Astrocyte (in vitro differentiated cells and primary cell): ENCODE data around the gene DACH2. TPM values are rescaled to one million over a fixed set of nuclear protein-coding genes. Genes with fewer than 3 reads are reported as not detected.

Source experiments
- DNase-seq: peaks from one replicate; pipeline ENCODE4 v3.0.0-alpha.2; 2010; ENCODE audit warnings: low read depth
- FAIRE-seq: peaks from 2 replicates; lab custom pipeline; 2011; peaks lifted over from hg19 to GRCh38; lab: Jason Lieb, UNC
- H2AFZ ChIP-seq: 2 replicates; pipeline ENCODE4 v1.6.0; 2012; ENCODE audit warnings: low read depth, low read length, inconsistent platforms
- H3K27ac ChIP-seq: 2 replicates; pipeline ENCODE4 v1.5.1; 2011; ENCODE audit warnings: low read depth, low read length, inconsistent platforms
- H3K27me3 ChIP-seq: 2 replicates; pipeline ENCODE4 v1.6.0; 2011; ENCODE audit warnings: low read length, inconsistent platforms; ENCODE audit not compliant: insufficient read depth
- H3K36me3 ChIP-seq: 2 replicates; pipeline ENCODE4 v1.5.1; 2011; ENCODE audit warnings: low read length, inconsistent platforms; ENCODE audit not compliant: insufficient read depth
- H3K4me1 ChIP-seq: 2 replicates; pipeline ENCODE4 v1.5.1; 2011; ENCODE audit warnings: low read length, inconsistent platforms; ENCODE audit not compliant: insufficient read depth
- H3K4me2 ChIP-seq: 2 replicates; pipeline ENCODE4 v1.6.0; 2012; ENCODE audit warnings: low read length, inconsistent platforms
- H3K4me3 ChIP-seq: 2 replicates; pipeline ENCODE4 v1.5.1; 2011; ENCODE audit warnings: low read depth, mild to moderate bottlenecking, low read length, inconsistent platforms; ENCODE audit not compliant: insufficient read depth
- H3K79me2 ChIP-seq: 2 replicates; pipeline ENCODE4 v1.6.0; 2012; ENCODE audit warnings: mild to moderate bottlenecking, low read length, inconsistent platforms; ENCODE audit not compliant: insufficient read depth
- H3K9ac ChIP-seq: 2 replicates; pipeline ENCODE4 v1.6.0; 2012; ENCODE audit warnings: mild to moderate bottlenecking, low read length, inconsistent platforms
- H3K9me3 ChIP-seq: 2 replicates; pipeline ENCODE4 v1.5.1; 2012; ENCODE audit warnings: low read depth, mild to moderate bottlenecking, low read length, inconsistent platforms; ENCODE audit not compliant: insufficient read depth
- H4K20me1 ChIP-seq: 2 replicates; pipeline ENCODE4 v1.6.0; 2012; ENCODE audit warnings: low read length, inconsistent platforms; ENCODE audit not compliant: insufficient read depth
- H3K27ac Mint-ChIP-seq: one replicate; pipeline ENCODE4 v1.8.0; 2021; ENCODE audit warnings: mild to moderate bottlenecking, mixed read lengths; ENCODE audit not compliant: unreplicated experiment
- H3K27me3 Mint-ChIP-seq: one replicate; pipeline ENCODE4 v1.8.0; 2021; ENCODE audit warnings: low read depth, mixed read lengths; ENCODE audit not compliant: unreplicated experiment
- H3K36me3 Mint-ChIP-seq: one replicate; pipeline ENCODE4 v1.8.0; 2021; ENCODE audit warnings: low read depth, mixed read lengths; ENCODE audit not compliant: unreplicated experiment
- H3K4me1 Mint-ChIP-seq: one replicate; pipeline ENCODE4 v1.8.0; 2021; ENCODE audit warnings: low read depth, mixed read lengths; ENCODE audit not compliant: unreplicated experiment
- H3K4me3 Mint-ChIP-seq: one replicate; pipeline ENCODE4 v1.8.0; 2021; ENCODE audit warnings: mild to moderate bottlenecking, moderate library complexity, mixed read lengths; ENCODE audit not compliant: unreplicated experiment
- H3K9me3 Mint-ChIP-seq: one replicate; pipeline ENCODE4 v1.8.0; 2021; ENCODE audit warnings: mild to moderate bottlenecking, mixed read lengths; ENCODE audit not compliant: unreplicated experiment
- EZH2 ChIP-seq: IDR thresholded peaks from 2 replicates; pipeline ENCODE4 v1.6.1; 2012; ENCODE audit warnings: mild to moderate bottlenecking, low read length, inconsistent platforms; ENCODE audit not compliant: insufficient read depth
- total RNA-seq: library from RNA; stranded (reverse); gene quantifications from 2 replicates; pipeline ENCODE4 v1.2.1, GENCODE V29; 2021
- TF ChIP-seq, protein P1 (sequence below): IDR thresholded peaks from 2 replicates; pipeline ENCODE4 v1.5.1; 2011; ENCODE audit warnings: low read depth, mild to moderate bottlenecking, inconsistent platforms, low read length, moderate library complexity; ENCODE audit not compliant: insufficient read depth

The DACH2 gene
- total RNA-seq, 1 donor from 2014 or later = 0.16 TPM

DNA sequence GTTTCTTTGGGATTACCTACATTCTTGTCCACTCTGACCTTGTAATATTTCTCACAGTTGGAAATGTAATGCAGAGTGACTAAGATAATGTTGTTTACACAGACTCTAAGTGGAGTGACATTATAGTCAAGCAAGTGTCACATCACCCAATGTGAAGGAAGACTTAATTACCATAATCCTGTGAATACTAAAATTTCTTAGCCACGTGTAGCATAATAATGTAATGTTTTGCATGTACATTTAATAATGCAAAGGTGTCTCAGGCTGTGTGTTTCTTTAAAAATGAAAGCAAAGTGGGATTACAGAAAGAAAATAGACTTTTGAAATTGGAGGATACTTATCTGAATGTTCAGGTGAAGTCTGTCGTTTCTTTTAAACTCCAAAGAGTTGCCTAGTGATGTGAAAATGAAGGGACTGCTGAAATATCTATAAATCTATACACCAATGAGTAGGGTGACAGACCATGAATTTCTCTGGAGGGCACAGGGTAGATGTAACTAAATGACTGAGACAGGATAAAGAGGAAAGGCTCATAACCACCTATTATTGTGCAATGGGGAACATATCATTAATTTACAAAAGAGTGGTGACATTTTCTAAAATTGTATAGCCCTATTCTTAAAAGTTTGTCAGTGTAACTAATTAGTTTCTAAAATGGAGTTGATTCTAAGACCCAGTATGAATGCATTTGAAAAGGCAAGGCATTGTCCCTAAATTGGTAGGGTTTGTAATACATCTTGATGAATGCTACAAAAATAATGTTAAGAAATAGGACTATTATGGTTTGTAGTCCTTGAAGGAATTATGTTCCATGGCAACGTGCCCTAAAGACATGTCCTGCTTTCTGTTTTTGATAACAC, 235.7 kb downstream of the DACH2 start:
- Mint-ChIP-seq H3K36me3 (no peaks in the 10 kb centered on the region), H3K4me3 (no peak overlapping the region), H3K9me3 (no peaks in the 10 kb centered on the region), H3K4me1 (no peaks in the 10 kb centered on the region), H3K27me3 (no peaks in the 10 kb centered on the region), H3K27ac (no peak overlapping the region)
- no peaks in the 10 kb centered on the region for H3K79me2 ChIP-seq
- H3K4me1 ChIP-seq = no peaks in the 10 kb centered on the region
- H3K27ac ChIP-seq = no peak overlapping the region
- no peak overlapping the region for H3K4me2 ChIP-seq
- H3K27me3 ChIP-seq = no peaks in the 10 kb centered on the region
- DNase-seq (no peak), FAIRE-seq (peak; percentile 94)
- H2AFZ ChIP-seq = no peak overlapping the region
- no peaks in the 10 kb centered on the region for H3K36me3 ChIP-seq
- TF ChIP-seq, protein P1, sequence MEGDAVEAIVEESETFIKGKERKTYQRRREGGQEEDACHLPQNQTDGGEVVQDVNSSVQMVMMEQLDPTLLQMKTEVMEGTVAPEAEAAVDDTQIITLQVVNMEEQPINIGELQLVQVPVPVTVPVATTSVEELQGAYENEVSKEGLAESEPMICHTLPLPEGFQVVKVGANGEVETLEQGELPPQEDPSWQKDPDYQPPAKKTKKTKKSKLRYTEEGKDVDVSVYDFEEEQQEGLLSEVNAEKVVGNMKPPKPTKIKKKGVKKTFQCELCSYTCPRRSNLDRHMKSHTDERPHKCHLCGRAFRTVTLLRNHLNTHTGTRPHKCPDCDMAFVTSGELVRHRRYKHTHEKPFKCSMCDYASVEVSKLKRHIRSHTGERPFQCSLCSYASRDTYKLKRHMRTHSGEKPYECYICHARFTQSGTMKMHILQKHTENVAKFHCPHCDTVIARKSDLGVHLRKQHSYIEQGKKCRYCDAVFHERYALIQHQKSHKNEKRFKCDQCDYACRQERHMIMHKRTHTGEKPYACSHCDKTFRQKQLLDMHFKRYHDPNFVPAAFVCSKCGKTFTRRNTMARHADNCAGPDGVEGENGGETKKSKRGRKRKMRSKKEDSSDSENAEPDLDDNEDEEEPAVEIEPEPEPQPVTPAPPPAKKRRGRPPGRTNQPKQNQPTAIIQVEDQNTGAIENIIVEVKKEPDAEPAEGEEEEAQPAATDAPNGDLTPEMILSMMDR = no peak
- no peak for TF ChIP-seq EZH2
- H4K20me1 ChIP-seq = no peaks in the 10 kb centered on the region
- no peak overlapping the region for H3K9ac ChIP-seq
- H3K9me3 ChIP-seq = no peaks in the 10 kb centered on the region
- H3K4me3 ChIP-seq = no peak overlapping the region

DNA sequence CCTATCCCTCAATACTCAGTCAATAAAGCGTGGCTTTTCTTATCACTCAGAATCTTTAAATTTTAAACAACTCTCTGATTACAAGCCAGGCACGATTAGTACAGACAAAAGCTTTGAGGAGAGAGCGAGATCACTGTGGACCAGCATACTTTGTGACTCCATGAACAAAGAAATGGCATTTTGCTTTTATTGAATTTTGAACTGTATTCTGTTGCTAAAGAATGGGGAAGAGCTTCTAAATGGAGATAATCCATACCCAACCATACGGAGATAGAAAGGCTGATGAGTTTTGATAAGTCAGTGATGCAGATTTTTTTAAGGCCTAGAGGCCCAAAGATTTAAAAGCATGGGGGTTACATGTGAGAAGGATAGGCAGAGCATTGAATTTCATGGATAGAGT, 259.1 kb downstream of the DACH2 start:
- no peaks in the 10 kb centered on the region for H3K27me3 ChIP-seq
- no peaks in the 10 kb centered on the region for H3K36me3 ChIP-seq
- H3K9me3 ChIP-seq = no peaks in the 10 kb centered on the region
- H3K9ac ChIP-seq = no peak overlapping the region
- no peak overlapping the region for H3K27ac ChIP-seq
- no peaks in the 10 kb centered on the region for H3K79me2 ChIP-seq
- no peak overlapping the region for H2AFZ ChIP-seq
- TF ChIP-seq, protein P1 = no peak
- no peak for TF ChIP-seq EZH2
- FAIRE-seq (no peak), DNase-seq (no peak)
- no peak overlapping the region for H3K4me2 ChIP-seq
- Mint-ChIP-seq H3K36me3 (no peaks in the 10 kb centered on the region), H3K27me3 (no peaks in the 10 kb centered on the region), H3K9me3 (no peaks in the 10 kb centered on the region), H3K4me3 (no peak overlapping the region), H3K4me1 (no peaks in the 10 kb centered on the region), H3K27ac (no peak overlapping the region)
- no peak overlapping the region for H3K4me3 ChIP-seq
- H4K20me1 ChIP-seq = no peaks in the 10 kb centered on the region
- H3K4me1 ChIP-seq = no peaks in the 10 kb centered on the region

DNA sequence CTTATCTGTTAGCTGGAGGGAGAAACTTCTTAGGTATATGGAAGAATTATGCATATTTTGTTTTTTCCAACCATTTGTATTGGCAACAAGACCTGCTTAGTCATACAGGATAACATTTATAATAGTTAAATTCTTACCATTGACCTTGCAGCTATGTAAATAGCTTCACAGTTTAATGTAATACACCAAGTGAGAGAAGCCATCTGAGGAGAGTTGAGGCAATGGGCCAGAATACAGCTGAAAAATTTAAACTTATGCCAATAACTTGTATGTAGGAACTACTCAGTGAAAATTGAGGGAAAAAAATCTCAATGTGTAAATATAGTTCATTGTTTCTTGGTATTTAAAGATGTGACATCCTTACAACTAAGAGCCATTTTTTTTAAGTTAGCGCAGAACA, 273.5 kb downstream of the DACH2 start:
- Histone ChIP-seq H3K4me3 (no peak overlapping the region), H4K20me1 (no peaks in the 10 kb centered on the region), H3K27ac (no peak overlapping the region), H3K4me1 (no peaks in the 10 kb centered on the region), H3K9me3 (no peaks in the 10 kb centered on the region), H3K36me3 (no peaks in the 10 kb centered on the region), H3K27me3 (no peaks in the 10 kb centered on the region), H3K79me2 (no peaks in the 10 kb centered on the region), H2AFZ (no peak overlapping the region), H3K4me2 (no peak overlapping the region), H3K9ac (no peak overlapping the region)
- H3K4me1 Mint-ChIP-seq = no peaks in the 10 kb centered on the region
- H3K27me3 Mint-ChIP-seq = no peaks in the 10 kb centered on the region
- TF ChIP-seq EZH2 = no peak
- TF ChIP-seq, protein P1 = no peak
- no peak overlapping the region for H3K4me3 Mint-ChIP-seq
- no peak overlapping the region for H3K27ac Mint-ChIP-seq
- no peak for FAIRE-seq
- no peaks in the 10 kb centered on the region for H3K36me3 Mint-ChIP-seq
- H3K9me3 Mint-ChIP-seq = peaks cover 5% of the 10 kb centered on the region
- DNase-seq = no peak
